GM21515 (cell line): ENCODE measurements around the gene RIMKLB.
"Not testable (repeated sequence)": the region's sequence is repeated elsewhere in the genome, so short reads cannot be mapped to it uniquely, and the experiment has no call there.

Experiments used
- ATAC-seq: cut with Tn5 transposase; IDR thresholded peaks from one replicate; pipeline ENCODE4 v1.9.1; 2021; ENCODE audit not compliant: unreplicated experiment

RIMKLB gene

DNA sequence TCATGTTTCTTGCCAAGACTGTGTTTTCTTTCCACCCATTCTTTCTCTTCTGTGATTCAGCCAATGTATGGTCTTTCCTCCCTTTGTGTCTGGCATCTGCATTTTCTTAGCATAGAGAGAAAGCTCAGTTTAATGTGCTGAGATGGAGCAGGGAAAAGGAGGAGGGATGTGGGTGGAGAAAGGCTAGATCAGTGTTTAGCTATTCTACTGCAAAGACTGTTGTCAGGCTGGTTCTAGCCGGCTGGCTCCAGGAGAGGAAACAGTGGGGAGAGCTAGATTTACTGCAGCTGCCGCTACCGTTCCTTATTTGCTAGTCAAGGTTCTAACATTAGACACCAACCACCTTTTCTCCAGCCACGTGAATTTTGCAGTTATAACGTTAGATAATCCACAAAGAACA lies 5.2 kb upstream of the RIMKLB start:
- ATAC-seq = no peak

GRCh38 chr12:8695116-8695515 lies 2.7 kb upstream of the RIMKLB start:
- ATAC-seq = no peak

DNA sequence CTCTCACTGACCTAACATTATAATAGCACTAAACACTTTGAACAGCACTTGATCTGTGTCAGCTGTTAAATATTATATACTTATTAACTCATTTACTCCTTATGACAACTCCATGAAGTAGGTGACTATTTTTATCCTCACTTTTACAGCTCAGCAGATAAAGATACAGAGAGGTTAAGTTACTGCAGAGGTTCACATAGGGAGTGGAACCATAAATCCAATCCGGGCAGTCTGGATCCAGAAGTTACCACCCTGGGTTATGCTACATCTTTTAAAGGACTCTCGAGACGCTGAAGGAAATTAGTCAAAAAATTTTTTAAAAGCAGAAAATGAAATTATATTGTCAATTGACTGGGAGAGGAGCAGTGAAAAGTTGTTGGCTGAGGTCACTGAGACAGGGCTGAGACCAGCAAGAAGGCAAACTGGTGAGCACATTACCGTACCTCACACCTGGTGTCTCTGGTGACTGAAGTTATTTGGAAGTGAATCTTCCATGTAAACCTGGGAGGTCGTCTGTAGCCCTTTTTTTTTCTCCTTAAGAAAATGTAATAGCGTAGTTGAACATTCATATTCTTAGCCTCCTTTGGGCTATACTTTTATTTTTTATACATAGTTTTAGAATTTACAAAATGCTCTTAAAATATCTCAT lies 1.2 kb upstream of the RIMKLB start:
- ATAC-seq = no peak

DNA sequence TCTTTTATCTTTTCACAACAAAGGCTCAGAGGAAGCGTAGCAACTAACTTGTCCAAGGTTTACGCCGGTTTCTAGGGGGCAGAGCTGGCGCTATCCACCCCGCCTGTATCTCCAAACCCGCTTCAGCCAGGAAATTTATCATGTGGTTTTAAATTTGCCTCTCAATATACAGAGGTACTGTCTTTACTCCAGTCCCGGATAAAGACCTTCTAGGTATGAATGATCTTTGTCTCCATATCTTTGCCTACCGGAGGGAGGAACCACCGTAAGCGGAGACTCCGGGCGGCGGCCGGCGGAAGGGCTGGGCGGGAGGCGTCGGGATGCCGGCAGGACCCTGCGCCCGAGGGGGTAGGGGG lies 693 bp upstream of the RIMKLB start:
- ATAC-seq = peak; percentile 21

- peak; percentile 38 for ATAC-seq
Measured at GRCh38 chr12:8698132-8698851, 501 bp downstream of the RIMKLB start.

DNA sequence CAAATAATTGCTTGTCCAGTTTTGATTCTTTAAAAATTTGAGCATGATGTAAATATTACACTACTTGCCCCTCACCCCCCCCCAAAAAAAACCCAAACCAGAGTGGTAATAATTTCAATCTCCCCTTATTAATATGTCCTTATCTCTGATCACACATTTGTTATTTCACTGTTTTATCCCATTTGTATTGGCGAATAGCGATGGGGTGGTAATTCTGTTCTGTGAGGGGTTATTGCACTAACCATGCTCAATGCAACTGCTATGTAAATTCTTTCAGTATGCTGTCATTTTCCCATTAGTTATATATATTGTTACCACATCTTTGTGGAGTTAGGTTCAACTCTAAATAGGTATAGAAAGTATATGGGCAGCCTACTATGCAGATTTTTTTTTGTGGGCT lies 1.1 kb downstream of the RIMKLB start:
- ATAC-seq = no peak

DNA sequence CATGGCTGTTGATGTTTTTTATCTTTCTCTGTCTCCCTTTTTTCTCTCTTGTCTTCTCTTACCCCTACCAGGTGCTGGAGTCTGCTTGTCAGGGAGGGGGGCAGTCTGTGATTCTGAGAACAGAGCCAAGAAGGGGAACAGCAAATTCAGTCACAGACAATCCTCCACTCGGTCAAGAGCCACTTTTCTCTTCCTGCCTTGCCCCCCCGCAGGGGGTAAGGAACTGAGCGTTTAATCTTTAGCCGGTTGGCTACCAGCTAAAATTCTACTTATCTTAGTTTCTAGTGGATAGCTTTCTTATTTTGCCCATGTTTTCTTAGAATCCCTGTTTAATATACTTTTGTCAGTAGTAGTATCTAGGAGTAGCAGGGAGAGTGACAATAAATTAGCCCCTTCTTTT lies 1.9 kb downstream of the RIMKLB start:
- ATAC-seq = no peak

GRCh38 chr12:8701046-8701660 lies 3.4 kb downstream of the RIMKLB start:
- no peak for ATAC-seq

GRCh38 chr12:8702159-8702558 lies 4.4 kb downstream of the RIMKLB start:
- ATAC-seq = no peak

GRCh38 chr12:8709124-8709830 lies 11.5 kb downstream of the RIMKLB start:
- no peak for ATAC-seq

DNA sequence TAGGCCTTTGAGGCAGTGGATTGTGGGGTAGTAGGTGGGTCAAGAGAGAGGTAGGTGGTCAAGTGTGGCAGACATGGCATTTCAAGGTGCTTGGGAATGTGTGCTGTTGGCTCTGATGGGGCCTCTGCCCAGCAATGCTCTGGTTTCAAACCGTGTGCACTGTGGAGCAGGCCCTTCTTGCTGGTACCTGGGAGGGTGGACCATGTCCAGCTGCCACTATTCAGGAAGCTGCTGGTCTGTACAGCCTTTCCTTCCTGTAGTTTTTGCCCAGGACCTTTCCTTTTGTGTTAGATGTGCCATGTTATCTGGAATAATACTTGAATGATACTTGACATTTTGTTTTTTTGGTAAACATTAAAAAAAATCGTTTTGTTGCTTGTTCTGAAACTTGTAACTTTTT lies 14.8 kb downstream of the RIMKLB start:
- no peak for ATAC-seq

DNA sequence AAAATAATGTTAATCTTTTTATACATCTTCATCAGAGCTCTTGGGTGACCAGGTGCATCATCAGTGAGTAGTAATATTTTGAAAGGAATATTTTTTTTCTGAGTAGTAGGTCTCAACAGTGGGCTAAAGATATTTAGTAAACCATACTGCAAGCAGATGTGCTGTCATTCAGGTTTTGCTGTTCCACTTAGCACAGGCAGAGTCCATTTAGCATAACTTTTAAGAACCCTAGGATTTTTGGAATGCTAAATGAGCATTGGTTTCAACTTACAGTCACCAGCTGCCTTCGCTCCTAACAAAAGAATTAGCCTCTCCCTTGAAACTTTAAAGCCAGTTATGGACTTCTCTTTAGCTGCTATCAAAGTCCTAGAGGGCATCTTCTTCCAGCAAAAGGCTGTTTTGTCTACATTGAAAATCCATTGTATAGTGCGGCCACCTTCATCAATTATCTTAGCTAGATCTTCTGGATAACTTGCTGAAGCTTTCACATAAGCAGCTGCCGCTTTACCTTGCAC lies 24.6 kb downstream of the RIMKLB start:
- no peak for ATAC-seq

DNA sequence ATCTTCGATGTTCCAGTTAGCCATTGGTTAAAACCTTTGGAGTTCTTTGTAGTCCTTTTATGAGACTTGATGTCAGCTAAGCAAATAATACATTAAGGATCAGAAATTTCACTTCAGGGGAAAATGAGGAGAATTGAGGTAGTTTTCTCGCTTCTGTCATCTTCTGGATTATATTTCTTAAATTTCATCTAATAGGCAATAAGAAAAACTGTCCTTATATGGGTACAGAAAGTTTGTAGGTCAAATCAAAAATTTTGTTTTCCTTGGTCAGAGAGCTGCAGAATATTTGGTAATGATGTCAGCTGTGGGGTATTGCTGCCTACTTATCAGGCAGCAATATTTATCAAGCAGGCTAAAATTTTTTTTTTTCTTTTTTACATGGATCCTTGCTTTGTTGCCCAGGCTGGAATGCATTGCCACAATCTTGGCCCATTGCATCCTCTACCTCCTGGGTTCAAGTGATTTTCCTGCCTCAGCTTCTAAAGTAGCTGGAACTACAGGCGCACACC lies 37.1 kb downstream of the RIMKLB start:
- ATAC-seq = no peak

- ATAC-seq = no peak
Measured at GRCh38 chr12:8742501-8742900, 44.7 kb downstream of the RIMKLB start.

- ATAC-seq = not testable (repeated sequence)
Measured at GRCh38 chr12:8743121-8743520, 45.3 kb downstream of the RIMKLB start.

- ATAC-seq = not testable (repeated sequence)
Measured at GRCh38 chr12:8745631-8746030, 47.8 kb downstream of the RIMKLB start.

DNA sequence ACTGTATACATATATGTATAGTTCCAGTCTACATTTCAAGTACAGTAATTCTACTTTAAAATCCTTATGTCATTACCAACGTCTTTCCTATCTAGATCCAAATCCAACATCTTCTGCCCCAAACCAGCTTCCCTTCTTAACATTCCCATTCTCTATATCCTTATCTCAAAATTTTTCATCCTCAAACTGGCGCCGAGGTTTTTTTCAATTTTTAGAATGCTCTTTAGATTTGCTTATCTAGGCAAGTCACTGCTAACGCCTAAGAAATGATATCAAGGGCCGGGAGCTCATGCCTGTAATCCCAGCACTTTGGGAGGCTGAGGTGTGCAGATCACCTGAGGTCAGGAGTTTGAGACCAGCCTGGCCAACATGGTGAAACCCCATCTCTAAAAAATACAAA lies 48.3 kb downstream of the RIMKLB start:
- ATAC-seq = no peak

- not testable (repeated sequence) for ATAC-seq
Measured at GRCh38 chr12:8760076-8760475, 62.3 kb downstream of the RIMKLB start.

DNA sequence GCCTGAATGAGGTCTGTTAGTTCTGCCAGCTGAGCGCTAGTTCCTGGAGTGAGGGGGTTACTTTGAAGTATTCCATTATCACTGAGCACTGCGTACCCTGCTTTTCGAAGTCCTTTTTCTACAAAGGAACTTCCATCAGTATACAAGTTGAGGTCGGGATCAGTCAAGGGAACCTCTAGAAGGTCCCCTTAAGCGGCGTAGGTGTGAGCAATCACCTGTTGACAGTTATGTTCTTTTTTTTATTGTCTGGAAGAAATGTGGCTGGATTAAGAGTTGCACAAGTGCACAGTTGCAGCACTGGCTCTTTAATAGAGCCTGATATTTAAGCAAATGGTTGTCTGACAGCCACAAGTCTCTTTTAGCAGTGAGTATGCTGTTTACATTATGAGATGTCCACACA lies 64.9 kb downstream of the RIMKLB start:
- ATAC-seq = not testable (repeated sequence)

DNA sequence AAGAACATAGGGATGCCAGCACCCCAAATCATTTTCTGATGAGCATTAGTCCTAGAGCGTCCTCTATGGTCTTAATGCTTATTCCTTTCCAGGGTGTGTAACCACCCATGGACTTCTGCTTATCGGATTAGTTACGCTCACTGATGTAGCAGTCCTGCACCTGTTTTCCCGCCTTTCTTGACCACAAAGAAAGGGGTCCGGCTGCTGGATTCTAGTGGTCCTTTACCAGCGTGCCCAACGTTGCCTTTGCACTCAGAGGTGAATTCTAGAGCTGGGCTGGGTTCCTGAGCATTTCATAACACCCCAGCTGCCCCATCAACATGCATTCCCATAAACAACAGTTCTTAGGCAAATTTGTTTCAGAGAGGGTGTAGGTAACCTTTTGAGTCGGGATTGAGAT lies 68.3 kb downstream of the RIMKLB start:
- ATAC-seq = not testable (repeated sequence)

DNA sequence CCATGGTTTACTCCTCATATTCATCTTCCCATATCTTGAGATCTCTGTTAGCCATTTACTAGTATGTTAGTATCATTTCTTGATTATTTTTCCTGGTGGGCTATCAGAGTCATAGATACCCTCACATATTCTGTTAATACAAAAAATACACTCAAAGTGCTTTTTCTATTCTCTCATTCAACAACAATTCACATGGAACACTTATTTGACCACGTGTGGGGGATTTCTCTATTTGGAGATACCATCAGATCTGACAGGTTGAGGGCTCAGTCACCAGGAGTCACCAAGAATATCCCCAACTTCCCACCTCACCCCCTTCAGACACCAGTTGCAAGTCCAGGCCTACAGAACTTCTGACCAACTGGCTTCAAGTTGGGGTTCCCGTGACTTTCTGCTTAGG lies 72.7 kb downstream of the RIMKLB start:
- ATAC-seq = no peak
